Fibroblast of the aortic adventitia (primary cell): Measurements from ENCODE around the gene GMDS. TPM values are rescaled to one million over a fixed set of nuclear protein-coding genes. Genes with fewer than 3 reads are reported as not detected.
A peak's percentile ranks its signal among the peaks of the same experiment; 100 is the strongest.

ENCODE experiments used
- DNase-seq: peaks from one replicate; pipeline ENCODE4 v3.0.0-alpha.2; 2010; ENCODE audit warnings: low read depth
- H3K4me3 ChIP-seq: 2 replicates; pipeline ENCODE4 v1.5.1; 2011; ENCODE audit warnings: low read depth, mild to moderate bottlenecking, control low read depth, low read length, moderate library complexity
- CTCF ChIP-seq: IDR thresholded peaks from 2 replicates; pipeline ENCODE4 v1.5.1; 2011; ENCODE audit warnings: mild to moderate bottlenecking, low read length, control low read depth, inconsistent platforms; ENCODE audit not compliant: insufficient read depth
- total RNA-seq: library from RNA; depleted of rRNA; stranded (reverse); fragments of >200 nt; gene quantifications from 2 replicates; pipeline ENCODE4 v1.2.3, GENCODE V29; 2012; ENCODE audit warnings: low replicate concordance

Gene GMDS
- total RNA-seq, 1 donor, result 15.9 TPM

- TF ChIP-seq CTCF, result no peak
- DNase-seq, result no peak
- no peak overlapping the region for H3K4me3 ChIP-seq
Measured at GRCh38 chr6:1925743-1926430, 319.5 kb downstream of the GMDS start.

- TF ChIP-seq CTCF, result no peak
- H3K4me3 ChIP-seq, result no peak overlapping the region
- no peak for DNase-seq
Measured at GRCh38 chr6:1923449-1923848, 322.0 kb downstream of the GMDS start.

GRCh38 chr6:1917626-1918371 is 327.6 kb downstream of the GMDS start:
- DNase-seq, result peak; percentile 56
- no peak for TF ChIP-seq CTCF
- no peak overlapping the region for H3K4me3 ChIP-seq

GRCh38 chr6:1916334-1917070 is 328.9 kb downstream of the GMDS start:
- DNase-seq, result peak; percentile 55
- no peak overlapping the region for H3K4me3 ChIP-seq
- no peak for TF ChIP-seq CTCF

- TF ChIP-seq CTCF, result no peak
- DNase-seq, result no peak
- H3K4me3 ChIP-seq, result no peak overlapping the region
Measured at GRCh38 chr6:1915226-1915625, 330.2 kb downstream of the GMDS start.

GRCh38 chr6:1913577-1913976 is 331.8 kb downstream of the GMDS start:
- DNase-seq, result no peak
- no peak overlapping the region for H3K4me3 ChIP-seq
- TF ChIP-seq CTCF, result no peak
